Measurements from ENCODE around the gene NFIC. TPM values are rescaled to one million over a fixed set of nuclear protein-coding genes. Genes with fewer than 3 reads are reported as not detected.
A peak's percentile ranks its signal among the peaks of the same experiment; 100 is the strongest.

Gene NFIC
- total and polyA plus RNA-seq, 4 experiments from 2014 or later, result 1.9 to 30.9 (median 24.6) TPM

DNA sequence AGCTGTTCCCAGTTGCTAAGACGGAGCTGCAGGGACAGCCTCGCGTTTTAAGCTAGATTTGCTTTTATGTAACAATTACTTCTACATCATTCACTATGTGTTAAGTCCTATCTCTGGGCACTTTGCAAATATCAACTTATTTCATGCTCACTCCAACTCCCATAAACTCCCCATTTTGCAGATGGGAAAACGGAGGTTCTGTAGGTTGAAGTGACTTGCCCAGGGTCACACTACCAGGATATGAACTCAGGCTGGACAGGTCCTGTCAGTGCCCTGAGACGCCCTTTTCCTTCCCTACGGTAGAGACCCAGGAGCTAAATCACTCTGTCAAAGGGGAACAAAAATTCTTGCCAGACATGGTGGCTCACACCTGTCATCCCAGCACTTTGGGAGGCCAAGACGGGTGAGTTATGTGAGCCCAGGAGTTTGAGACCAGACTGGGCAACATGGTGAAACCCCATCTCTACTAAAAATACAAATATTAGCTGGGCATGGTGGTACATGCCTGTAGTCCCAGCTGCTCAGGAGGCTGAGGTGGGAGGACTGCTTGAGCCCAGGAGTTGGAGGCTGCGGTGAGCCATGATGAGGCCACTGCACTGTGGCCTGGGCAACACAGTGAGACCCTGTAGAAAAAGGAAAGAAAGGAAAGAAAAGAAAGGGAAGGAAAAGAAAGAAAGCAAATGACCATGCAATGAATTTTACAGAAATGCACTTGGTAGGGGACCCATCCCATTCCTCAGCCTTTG, 14.5 kb upstream of the NFIC start:
- Mint-ChIP-seq H3K27me3 (peaks cover 0 to 1% of the 10 kb centered on the region in 2 donors), H3K4me3 (no peak overlapping the region), H3K27ac (peak overlapping the region in 1 of 7 donors; percentile 50), H3K36me3 (no peaks in the 10 kb centered on the region), H3K4me1 (peaks cover 0 to 1% (median under 1%) of the 10 kb centered on the region in 4 donors), H3K9me3 (peaks cover 0 to 6% (median 0%) of the 10 kb centered on the region in 8 donors)
- no peak for DNase-seq
- ChIA-PET POLR2A (ENCODE audit: partially characterized antibody) (interaction anchor here (0.9 to 1.2 kb wide), 2 partner anchors 13 to 83 kb away, joined by 3 read pairs; no protein-coding TSS in a partner anchor), CTCF (ENCODE audit: partially characterized antibody) (interaction anchor here (1.1 kb wide), 1 partner anchor 78 kb away, joined by 4 read pairs; no protein-coding TSS in a partner anchor)
- H3K9me3 ChIP-seq (ENCODE audit: control insufficient read depth in 1 of 2, low read length in 2 of 2), result no peaks in the 10 kb centered on the region
- H3K36me3 ChIP-seq (ENCODE audit: insufficient read depth, low read length), result no peaks in the 10 kb centered on the region
- intact Hi-C loops (cut with micrococcal nuclease), result no loop called here
- H3K4me1 ChIP-seq (ENCODE audit: insufficient read depth, low read length), result no peaks in the 10 kb centered on the region
- H3K4me3 ChIP-seq (ENCODE audit: low read length in 2 of 2), result no peak overlapping the region
- no peaks in the 10 kb centered on the region for H3K27me3 ChIP-seq (ENCODE audit: insufficient read depth, low read length)
- H3K27ac ChIP-seq (ENCODE audit: low read depth, low read length), result no peak overlapping the region

GRCh38 chr19:3353493-3353892, 12.9 kb upstream of the NFIC start:
- intact Hi-C loops (cut with micrococcal nuclease), result no loop called here
- POLR2A ChIA-PET (ENCODE audit: partially characterized antibody), result no interaction called here

GRCh38 chr19:3356805-3357204, 9.6 kb upstream of the NFIC start:
- Mint-ChIP-seq H3K36me3 (peaks cover 0 to 8% of the 10 kb centered on the region in 2 donors), H3K27ac (peak overlapping the region in 4 of 7 donors; percentile 68 to 91 (median 76)), H3K9me3 (peaks cover 0 to 6% (median 0%) of the 10 kb centered on the region in 8 donors), H3K27me3 (peaks cover 0 to 1% of the 10 kb centered on the region in 2 donors), H3K4me3 (peak overlapping the region in 7 of 8 donors; percentile 15 to 79 (median 73)), H3K4me1 (peaks cover 14 to 35% (median 18%) of the 10 kb centered on the region in 4 donors)
- Histone ChIP-seq H3K27ac (ENCODE audit: low read depth, low read length) (no peak overlapping the region), H3K9me3 (ENCODE audit: control insufficient read depth in 1 of 2, low read length in 2 of 2) (no peaks in the 10 kb centered on the region), H3K36me3 (ENCODE audit: insufficient read depth, low read length) (no peaks in the 10 kb centered on the region), H3K4me1 (ENCODE audit: insufficient read depth, low read length) (peaks cover 19% of the 10 kb centered on the region), H3K27me3 (ENCODE audit: insufficient read depth, low read length) (no peaks in the 10 kb centered on the region), H3K4me3 (ENCODE audit: low read length in 2 of 2) (no peak overlapping the region)
- intact Hi-C loops (cut with micrococcal nuclease), result no loop called here
- no peak for DNase-seq
- ChIA-PET POLR2A (ENCODE audit: partially characterized antibody) (interaction anchor here (1.2 kb wide), 1 partner anchor 18 kb away, joined by 3 read pairs; no protein-coding TSS in a partner anchor), CTCF (ENCODE audit: partially characterized antibody) (no interaction called here)

More at GRCh38 chr19:3353493-3353892, 12.9 kb upstream of the NFIC start:
- H3K4me1 ChIP-seq (ENCODE audit: insufficient read depth, low read length), result peaks cover 7% of the 10 kb centered on the region
- Mint-ChIP-seq H3K27ac (no peak overlapping the region), H3K9me3 (peaks cover 0 to 6% (median 0%) of the 10 kb centered on the region in 8 donors), H3K4me1 (peaks cover 6 to 15% (median 12%) of the 10 kb centered on the region in 4 donors), H3K4me3 (no peak overlapping the region), H3K27me3 (peaks cover 0 to 1% of the 10 kb centered on the region in 2 donors), H3K36me3 (no peaks in the 10 kb centered on the region)
- CTCF ChIA-PET (ENCODE audit: partially characterized antibody), result no interaction called here
- no peaks in the 10 kb centered on the region for H3K27me3 ChIP-seq (ENCODE audit: insufficient read depth, low read length)
- H3K36me3 ChIP-seq (ENCODE audit: insufficient read depth, low read length), result no peaks in the 10 kb centered on the region
- H3K9me3 ChIP-seq (ENCODE audit: control insufficient read depth in 1 of 2, low read length in 2 of 2), result no peaks in the 10 kb centered on the region
- no peak overlapping the region for H3K27ac ChIP-seq (ENCODE audit: low read depth, low read length)
- no peak overlapping the region for H3K4me3 ChIP-seq (ENCODE audit: low read length in 2 of 2)
- DNase-seq, result no peak

- peaks cover 0 to 6% (median 0%) of the 10 kb centered on the region in 8 donors for H3K9me3 Mint-ChIP-seq
- DNase-seq, result peak in 3 of 5 donors; percentile 20 to 51 (median 31)
- ChIA-PET POLR2A (ENCODE audit: partially characterized antibody) (interaction anchor here (1.3 to 1.6 kb wide), 2 partner anchors 11 to 19 kb away, joined by 3 read pairs; no protein-coding TSS in a partner anchor), CTCF (ENCODE audit: partially characterized antibody) (no interaction called here)
- peaks cover 0 to 1% of the 10 kb centered on the region in 2 donors for H3K27me3 Mint-ChIP-seq
- H3K27me3 ChIP-seq (ENCODE audit: insufficient read depth, low read length), result no peaks in the 10 kb centered on the region
- H3K4me1 Mint-ChIP-seq, result peaks cover 20 to 41% (median 24%) of the 10 kb centered on the region in 4 donors
- peak overlapping the region; percentile 79 to 91 (median 87) for H3K27ac Mint-ChIP-seq
- H3K36me3 ChIP-seq (ENCODE audit: insufficient read depth, low read length), result no peaks in the 10 kb centered on the region
- peaks cover 23% of the 10 kb centered on the region for H3K4me1 ChIP-seq (ENCODE audit: insufficient read depth, low read length)
- peak overlapping the region; percentile 6 for H3K27ac ChIP-seq (ENCODE audit: low read depth, low read length)
- no peak overlapping the region for H3K4me3 ChIP-seq (ENCODE audit: low read length in 2 of 2)
- no peaks in the 10 kb centered on the region for H3K9me3 ChIP-seq (ENCODE audit: control insufficient read depth in 1 of 2, low read length in 2 of 2)
- H3K36me3 Mint-ChIP-seq, result peaks cover 0 to 8% of the 10 kb centered on the region in 2 donors
- peak overlapping the region; percentile 81 to 91 (median 84) for H3K4me3 Mint-ChIP-seq
- intact Hi-C loops (cut with micrococcal nuclease), result no loop called here
These were observed 9.0 kb upstream of the NFIC start for GRCh38 chr19:3357271-3357991.

DNA sequence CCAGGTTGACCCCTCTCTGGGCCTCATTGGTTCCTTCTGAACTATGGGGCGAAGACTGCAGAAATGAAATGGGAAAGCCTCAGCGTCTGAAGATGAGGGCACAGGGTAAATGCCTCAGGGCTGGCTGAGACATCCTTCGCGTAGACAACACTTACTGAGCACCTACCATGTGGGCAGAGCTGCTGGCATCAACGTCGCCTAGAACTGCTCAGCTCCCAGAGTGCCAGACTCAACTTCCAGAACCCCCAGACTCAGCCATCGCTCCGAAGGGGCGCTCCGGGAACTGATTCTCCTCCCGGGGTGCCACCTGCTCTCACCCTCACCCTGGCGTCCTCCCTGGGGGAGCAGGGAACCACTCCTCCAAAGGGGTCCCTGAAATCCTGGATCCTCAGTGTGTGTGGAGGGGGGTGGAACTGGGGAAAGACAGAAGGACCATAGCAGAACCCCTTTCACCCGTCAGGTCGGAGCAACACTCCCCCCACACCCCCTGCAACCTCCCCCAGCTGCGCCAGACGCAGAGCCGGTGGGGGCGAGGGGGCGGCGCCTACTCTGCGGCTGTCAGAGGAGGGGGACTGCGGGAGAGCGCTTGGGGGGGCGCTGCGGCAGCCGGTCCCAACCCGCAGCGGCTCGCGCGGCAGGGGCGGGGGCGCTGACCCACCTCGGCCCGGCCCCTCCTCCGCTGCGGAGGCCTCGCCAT, 8.2 kb upstream of the NFIC start:
- Histone ChIP-seq H3K27ac (ENCODE audit: low read depth, low read length) (peak overlapping the region; percentile 6), H3K4me1 (ENCODE audit: insufficient read depth, low read length) (peaks cover 23% of the 10 kb centered on the region), H3K27me3 (ENCODE audit: insufficient read depth, low read length) (no peaks in the 10 kb centered on the region), H3K4me3 (ENCODE audit: low read length in 2 of 2) (peak overlapping the region in 1 of 2 donors; percentile 24), H3K9me3 (ENCODE audit: control insufficient read depth in 1 of 2, low read length in 2 of 2) (no peaks in the 10 kb centered on the region), H3K36me3 (ENCODE audit: insufficient read depth, low read length) (no peaks in the 10 kb centered on the region)
- H3K27me3 Mint-ChIP-seq, result peaks cover 0 to 1% of the 10 kb centered on the region in 2 donors
- H3K4me1 Mint-ChIP-seq, result peaks cover 20 to 47% (median 29%) of the 10 kb centered on the region in 4 donors
- peaks cover 0 to 8% of the 10 kb centered on the region in 2 donors for H3K36me3 Mint-ChIP-seq
- POLR2A ChIA-PET (ENCODE audit: partially characterized antibody), result interaction anchor here (1.3 to 1.6 kb wide), 2 partner anchors 10 to 19 kb away, joined by 3 read pairs; no protein-coding TSS in a partner anchor
- DNase-seq, result peak in 3 of 5 donors; percentile 27 to 65 (median 35)
- H3K4me3 Mint-ChIP-seq, result peak overlapping the region; percentile 81 to 91 (median 84)
- intact Hi-C loops (cut with micrococcal nuclease), result loop anchor here (2.0 kb wide), 1 partner anchor 19 kb away; no protein-coding TSS in a partner anchor
- peaks cover 0 to 6% (median 0%) of the 10 kb centered on the region in 8 donors for H3K9me3 Mint-ChIP-seq
- CTCF ChIA-PET (ENCODE audit: partially characterized antibody), result no interaction called here
- H3K27ac Mint-ChIP-seq, result peak overlapping the region; percentile 73 to 91 (median 87)

GRCh38 chr19:3358689-3359014, 7.7 kb upstream of the NFIC start:
- Mint-ChIP-seq H3K4me1 (peaks cover 20 to 47% (median 29%) of the 10 kb centered on the region in 4 donors), H3K27ac (peak overlapping the region; percentile 22 to 91 (median 63)), H3K9me3 (peaks cover 0 to 6% (median 0%) of the 10 kb centered on the region in 8 donors), H3K4me3 (peak overlapping the region; percentile 82 to 88 (median 86)), H3K27me3 (no peaks in the 10 kb centered on the region), H3K36me3 (peaks cover 0 to 8% of the 10 kb centered on the region in 2 donors)
- Histone ChIP-seq H3K9me3 (ENCODE audit: control insufficient read depth in 1 of 2, low read length in 2 of 2) (no peaks in the 10 kb centered on the region), H3K27ac (ENCODE audit: low read depth, low read length) (peak overlapping the region; percentile 28), H3K27me3 (ENCODE audit: insufficient read depth, low read length) (no peaks in the 10 kb centered on the region), H3K4me1 (ENCODE audit: insufficient read depth, low read length) (peaks cover 23% of the 10 kb centered on the region), H3K4me3 (ENCODE audit: low read length in 2 of 2) (peak overlapping the region; percentile 34 to 68), H3K36me3 (ENCODE audit: insufficient read depth, low read length) (no peaks in the 10 kb centered on the region)
- intact Hi-C loops (cut with micrococcal nuclease), result loop anchor here (2.0 kb wide), 1 partner anchor 20 kb away; no protein-coding TSS in a partner anchor
- POLR2A ChIA-PET (ENCODE audit: partially characterized antibody), result interaction anchor here (1.3 to 1.6 kb wide), 2 partner anchors 9 to 20 kb away, joined by 3 read pairs; no protein-coding TSS in a partner anchor
- CTCF ChIA-PET (ENCODE audit: partially characterized antibody), result no interaction called here
- no peak for DNase-seq
